ENCODE measurements around the gene PCDHB10. TPM values are rescaled to one million over a fixed set of nuclear protein-coding genes. Genes with fewer than 3 reads are reported as not detected.

The PCDHB10 gene
- 0.03 to 0.06 TPM in 2 of 5 replicates, not detected in the others for total RNA-seq (2022; extraction: Qiagen RNA extraction; ENCODE audit: low read depth)

GRCh38 chr5:141192110-141192725 is at the start of gene PCDHB10:
Gene PCDHB10, plus strand, starts transcription at chr5:141192353. Its CDS starts 200 bp downstream, at chr5:141192553.

GRCh38 chr5:141149812-141150211 is 42.3 kb upstream of the PCDHB10 start, which contains the start of gene PCDHB6:
Gene PCDHB6, plus strand, starts transcription at chr5:141150057. Its CDS starts 201 bp downstream, at chr5:141150258.

DNA sequence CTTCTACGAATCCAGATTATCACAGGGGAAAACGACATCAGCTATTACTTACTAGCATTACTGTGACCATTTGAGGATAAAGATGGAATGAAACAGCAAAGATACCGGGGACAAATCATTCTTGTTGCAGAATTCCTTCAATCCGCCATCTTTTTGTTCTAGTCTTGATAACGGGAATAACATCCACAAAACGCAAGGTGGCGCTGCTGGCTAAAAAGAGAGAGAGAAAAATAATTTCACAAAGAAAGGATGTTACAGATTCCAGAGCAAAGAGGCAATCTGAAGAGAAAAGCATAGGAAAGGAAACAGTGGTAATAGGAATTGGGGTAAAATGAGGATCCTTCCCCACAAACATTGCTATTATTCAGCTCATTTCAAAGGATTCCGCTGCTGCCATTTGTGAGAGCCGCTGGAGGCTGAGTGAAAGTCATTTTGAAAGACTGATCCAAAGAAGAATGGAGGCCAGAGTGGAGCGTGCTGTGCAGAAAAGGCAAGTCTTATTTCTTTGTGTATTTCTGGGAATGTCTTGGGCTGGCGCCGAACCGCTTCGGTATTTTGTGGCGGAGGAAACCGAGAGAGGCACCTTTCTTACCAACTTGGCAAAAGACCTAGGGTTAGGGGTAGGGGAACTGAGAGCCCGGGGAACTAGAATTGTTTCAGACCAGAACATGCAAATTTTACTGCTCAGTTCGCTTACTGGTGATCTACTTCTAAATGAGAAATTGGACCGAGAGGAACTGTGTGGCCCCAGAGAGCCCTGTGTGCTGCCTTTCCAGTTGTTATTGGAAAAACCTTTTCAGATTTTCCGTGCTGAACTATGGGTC is 19.6 kb upstream of the PCDHB10 start, which contains the start of gene PCDHB7:
Gene PCDHB7 (plus strand): TSS at position 264 of the 824 bp plus-strand sequence. CDS start 192 bp downstream, at position 456.

DNA sequence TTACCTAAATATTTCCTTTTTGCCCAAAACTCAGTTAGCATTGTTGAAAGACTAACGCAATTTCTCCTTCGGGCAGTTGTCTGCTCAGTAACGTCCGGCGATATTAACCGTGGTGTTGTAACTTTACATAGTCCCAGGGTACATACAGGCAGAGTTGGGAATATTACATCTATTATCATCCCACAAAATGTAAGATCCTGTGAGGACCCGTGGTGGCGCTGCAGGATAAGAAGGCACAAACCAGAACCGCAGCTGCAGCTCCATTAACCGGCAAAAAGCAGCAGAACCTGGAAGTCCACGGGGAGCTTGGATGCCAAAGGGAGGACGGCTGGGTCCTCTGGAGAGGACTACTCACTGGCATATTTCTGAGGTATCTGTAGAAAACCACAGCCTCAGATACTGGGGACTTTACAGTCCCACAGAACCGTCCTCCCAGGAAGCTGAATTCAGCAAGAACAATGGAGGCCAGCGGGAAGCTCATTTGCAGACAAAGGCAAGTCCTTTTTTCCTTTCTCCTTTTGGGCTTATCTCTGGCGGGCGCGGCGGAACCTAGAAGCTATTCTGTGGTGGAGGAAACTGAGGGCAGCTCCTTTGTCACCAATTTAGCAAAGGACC is 14.5 kb upstream of the PCDHB10 start, which contains the start of gene PCDHB8:
Gene PCDHB8 (plus strand): TSS at position 214 of the 615 bp plus-strand sequence. CDS start 245 bp downstream, at position 459.

GRCh38 chr5:141182248-141182647 is 9.9 kb upstream of the PCDHB10 start, which contains the start of gene PCDHB16:
Gene PCDHB16, plus strand, starts transcription at chr5:141182387. Its CDS starts 173 bp downstream, at chr5:141182560.

GRCh38 chr5:141186897-141187512 is 5.1 kb upstream of the PCDHB10 start, which contains the start of gene PCDHB9:
Gene PCDHB9, plus strand, starts transcription at chr5:141187161. Its CDS starts 158 bp downstream, at chr5:141187319.

GRCh38 chr5:141199359-141200235 is 7.4 kb downstream of the PCDHB10 start, which contains the start of gene PCDHB11:
Gene PCDHB11, plus strand, starts transcription at chr5:141199627. Its CDS starts 148 bp downstream, at chr5:141199775.

DNA sequence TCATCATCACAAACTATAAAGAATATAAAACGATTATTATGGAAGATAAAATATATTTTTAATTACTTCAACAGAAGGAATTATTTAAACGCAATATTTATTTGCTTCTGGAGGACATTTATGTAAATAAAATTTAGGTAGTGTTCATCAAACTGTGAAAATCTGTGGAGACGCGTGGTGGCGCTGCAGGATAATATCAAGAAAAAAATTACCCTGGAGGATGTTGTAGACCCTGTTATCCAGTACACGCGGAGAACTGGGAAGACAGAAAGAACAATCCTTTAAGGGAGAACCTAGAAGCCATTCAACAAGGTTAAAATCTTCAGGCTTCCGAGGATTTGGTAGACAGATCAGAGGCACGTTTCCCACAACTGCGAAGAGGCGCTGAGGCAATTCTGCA is 16.3 kb downstream of the PCDHB10 start, which contains the start of gene PCDHB12:
Gene PCDHB12 (plus strand): TSS at position 242 of the 400 bp plus-strand sequence. CDS start 189 bp downstream, outside the sequence.

GRCh38 chr5:141213656-141214339 is 21.6 kb downstream of the PCDHB10 start, which contains the start of gene PCDHB13:
Gene PCDHB13, plus strand, starts transcription at chr5:141213919. Its CDS starts 205 bp downstream, at chr5:141214124.

DNA sequence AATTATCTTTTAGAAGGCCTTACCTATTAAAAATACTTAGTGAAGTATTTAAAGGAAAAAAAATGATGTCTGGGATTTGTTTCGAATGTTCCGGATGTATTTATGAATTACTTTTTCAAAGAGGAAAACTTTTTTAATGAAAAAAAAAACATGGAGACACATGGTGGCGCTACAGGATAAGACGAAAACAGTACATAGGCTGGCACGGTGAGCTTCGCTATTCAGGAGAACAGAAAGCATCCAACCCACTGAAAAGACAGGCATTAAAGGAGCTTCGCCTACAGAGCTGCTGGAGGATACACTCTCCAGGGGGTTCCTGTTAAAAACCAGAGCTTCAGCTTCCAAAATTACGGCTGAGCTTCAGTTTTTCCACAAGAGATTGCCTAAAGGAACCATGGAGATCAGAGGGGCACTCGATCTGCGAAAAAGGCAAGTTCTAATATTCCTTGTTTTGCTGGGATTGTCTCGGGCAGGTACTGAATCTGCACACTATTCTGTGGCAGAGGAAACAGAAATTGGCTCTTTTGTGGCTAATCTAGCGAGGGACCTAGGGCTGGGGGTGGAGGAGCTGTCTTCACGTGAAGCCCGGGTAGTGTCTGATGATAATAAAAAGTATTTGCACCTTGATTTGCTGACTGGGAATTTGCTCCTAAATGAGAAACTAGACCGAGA is 31.1 kb downstream of the PCDHB10 start, which contains the start of gene PCDHB14:
Gene PCDHB14 (plus strand): TSS at position 232 of the 672 bp plus-strand sequence. CDS start 163 bp downstream, at position 395.

Other genes starting within 250 kb of the PCDHB10 start
- gene PCDHAC2, start 225.9 kb upstream of the PCDHB10 start, total RNA-seq (2022; extraction: Qiagen RNA extraction; ENCODE audit: low read depth), result 2.3 to 4.8 TPM (median 2.6 TPM) in 5 replicates
- not detected in 5 replicates for gene PCDHB1, start 141.0 kb upstream of the PCDHB10 start, total RNA-seq (2022; extraction: Qiagen RNA extraction; ENCODE audit: low read depth)
- gene PCDHB2, start 97.7 kb upstream of the PCDHB10 start, total RNA-seq (2022; extraction: Qiagen RNA extraction; ENCODE audit: low read depth), result 2.7 to 5.4 TPM (median 3.7 TPM) in 5 replicates
- gene PCDHB3, start 91.9 kb upstream of the PCDHB10 start, total RNA-seq (2022; extraction: Qiagen RNA extraction; ENCODE audit: low read depth), result 0.02 to 0.06 TPM (median 0.05 TPM) in 3 of 5 replicates, not detected in the others
- gene PCDHB4, start 70.5 kb upstream of the PCDHB10 start, total RNA-seq (2022; extraction: Qiagen RNA extraction; ENCODE audit: low read depth), result 0.03 to 0.09 TPM (median 0.06 TPM) in 4 of 5 replicates, not detected in the other
- 1.2 to 1.9 TPM (median 1.5 TPM) in 5 replicates for gene PCDHB5, start 57.1 kb upstream of the PCDHB10 start, total RNA-seq (2022; extraction: Qiagen RNA extraction; ENCODE audit: low read depth)
- 0.89 to 1.2 TPM (median 1.1 TPM) in 5 replicates for gene PCDHB6, start 42.3 kb upstream of the PCDHB10 start, total RNA-seq (2022; extraction: Qiagen RNA extraction; ENCODE audit: low read depth)
- 0.01 TPM in 1 of 5 replicates, not detected in the others for gene PCDHB7, start 19.7 kb upstream of the PCDHB10 start, total RNA-seq (2022; extraction: Qiagen RNA extraction; ENCODE audit: low read depth)
- 0.24 to 0.42 TPM (median 0.37 TPM) in 5 replicates for gene PCDHB8, start 14.6 kb upstream of the PCDHB10 start, total RNA-seq (2022; extraction: Qiagen RNA extraction; ENCODE audit: low read depth)
- 0.05 to 0.10 TPM (median 0.08 TPM) in 4 of 5 replicates, not detected in the other for gene PCDHB16, start 10.0 kb upstream of the PCDHB10 start, total RNA-seq (2022; extraction: Qiagen RNA extraction; ENCODE audit: low read depth)
- gene PCDHB9, start 5.2 kb upstream of the PCDHB10 start, total RNA-seq (2022; extraction: Qiagen RNA extraction; ENCODE audit: low read depth), result 0.01 to 0.03 TPM in 2 of 5 replicates, not detected in the others
- 0.06 to 0.14 TPM (median 0.09 TPM) in 5 replicates for gene PCDHB11, start 7.3 kb downstream of the PCDHB10 start, total RNA-seq (2022; extraction: Qiagen RNA extraction; ENCODE audit: low read depth)
- 0.07 TPM in 1 of 5 replicates, not detected in the others for gene PCDHB12, start 16.4 kb downstream of the PCDHB10 start, total RNA-seq (2022; extraction: Qiagen RNA extraction; ENCODE audit: low read depth)
- gene PCDHB13, start 21.6 kb downstream of the PCDHB10 start, total RNA-seq (2022; extraction: Qiagen RNA extraction; ENCODE audit: low read depth), result 0.02 to 0.08 TPM (median 0.07 TPM) in 5 replicates
- gene PCDHB14, start 31.0 kb downstream of the PCDHB10 start, total RNA-seq (2022; extraction: Qiagen RNA extraction; ENCODE audit: low read depth), result 0.06 to 0.13 TPM (median 0.09 TPM) in 5 replicates
- 0.05 to 0.07 TPM (median 0.06 TPM) in 4 of 5 replicates, not detected in the other for gene PCDHB15, start 53.0 kb downstream of the PCDHB10 start, total RNA-seq (2022; extraction: Qiagen RNA extraction; ENCODE audit: low read depth)
- not detected in 5 replicates for gene SLC25A2, start 111.7 kb downstream of the PCDHB10 start, total RNA-seq (2022; extraction: Qiagen RNA extraction; ENCODE audit: low read depth)
- gene TAF7, start 128.4 kb downstream of the PCDHB10 start, total RNA-seq (2022; extraction: Qiagen RNA extraction; ENCODE audit: low read depth), result 66.8 to 81.4 TPM (median 74.0 TPM) in 5 replicates
- 0.27 to 0.49 TPM (median 0.31 TPM) in 5 replicates for gene PCDHGA1, start 138.2 kb downstream of the PCDHB10 start, total RNA-seq (2022; extraction: Qiagen RNA extraction; ENCODE audit: low read depth)
- 0.44 to 0.73 TPM (median 0.59 TPM) in 5 replicates for gene PCDHGA2, start 146.4 kb downstream of the PCDHB10 start, total RNA-seq (2022; extraction: Qiagen RNA extraction; ENCODE audit: low read depth)
- gene PCDHGA3, start 151.5 kb downstream of the PCDHB10 start, total RNA-seq (2022; extraction: Qiagen RNA extraction; ENCODE audit: low read depth), result 0.05 to 0.09 TPM in 2 of 5 replicates, not detected in the others
- 1.0 to 2.1 TPM (median 1.9 TPM) in 5 replicates for gene PCDHGB1, start 157.7 kb downstream of the PCDHB10 start, total RNA-seq (2022; extraction: Qiagen RNA extraction; ENCODE audit: low read depth)
- 0.08 to 0.20 TPM (median 0.10 TPM) in 5 replicates for gene PCDHGA4, start 162.7 kb downstream of the PCDHB10 start, total RNA-seq (2022; extraction: Qiagen RNA extraction; ENCODE audit: low read depth)
- 0.07 to 0.19 TPM (median 0.17 TPM) in 5 replicates for gene PCDHGB2, start 167.6 kb downstream of the PCDHB10 start, total RNA-seq (2022; extraction: Qiagen RNA extraction; ENCODE audit: low read depth)
- 0.11 to 0.17 TPM (median 0.15 TPM) in 5 replicates for gene PCDHGA5, start 171.8 kb downstream of the PCDHB10 start, total RNA-seq (2022; extraction: Qiagen RNA extraction; ENCODE audit: low read depth)
- 0.15 to 0.35 TPM (median 0.20 TPM) in 5 replicates for gene PCDHGB3, start 177.9 kb downstream of the PCDHB10 start, total RNA-seq (2022; extraction: Qiagen RNA extraction; ENCODE audit: low read depth)
- 0.13 to 0.28 TPM (median 0.22 TPM) in 5 replicates for gene PCDHGA6, start 181.5 kb downstream of the PCDHB10 start, total RNA-seq (2022; extraction: Qiagen RNA extraction; ENCODE audit: low read depth)
- gene PCDHGA7, start 190.4 kb downstream of the PCDHB10 start, total RNA-seq (2022; extraction: Qiagen RNA extraction; ENCODE audit: low read depth), result 0.72 to 1.3 TPM (median 0.96 TPM) in 5 replicates
- gene PCDHGB4, start 195.3 kb downstream of the PCDHB10 start, total RNA-seq (2022; extraction: Qiagen RNA extraction; ENCODE audit: low read depth), result 0.66 to 1.0 TPM (median 0.73 TPM) in 5 replicates
- 0.02 TPM in 2 of 5 replicates, not detected in the others for gene PCDHGA8, start 200.3 kb downstream of the PCDHB10 start, total RNA-seq (2022; extraction: Qiagen RNA extraction; ENCODE audit: low read depth)
- 1.9 to 2.8 TPM (median 2.4 TPM) in 5 replicates for gene PCDHGB5, start 205.6 kb downstream of the PCDHB10 start, total RNA-seq (2022; extraction: Qiagen RNA extraction; ENCODE audit: low read depth)
- gene PCDHGA9, start 210.4 kb downstream of the PCDHB10 start, total RNA-seq (2022; extraction: Qiagen RNA extraction; ENCODE audit: low read depth), result 0.06 to 0.14 TPM (median 0.08 TPM) in 3 of 5 replicates, not detected in the others
- 0.06 to 0.12 TPM (median 0.09 TPM) in 4 of 5 replicates, not detected in the other for gene PCDHGB6, start 215.7 kb downstream of the PCDHB10 start, total RNA-seq (2022; extraction: Qiagen RNA extraction; ENCODE audit: low read depth)
- 0.01 TPM in 1 of 5 replicates, not detected in the others for gene PCDHGA10, start 220.6 kb downstream of the PCDHB10 start, total RNA-seq (2022; extraction: Qiagen RNA extraction; ENCODE audit: low read depth)
- gene PCDHGB7, start 225.3 kb downstream of the PCDHB10 start, total RNA-seq (2022; extraction: Qiagen RNA extraction; ENCODE audit: low read depth), result 0.03 to 0.16 TPM (median 0.07 TPM) in 5 replicates
- 0.02 TPM in 1 of 5 replicates, not detected in the others for gene PCDHGA11, start 228.7 kb downstream of the PCDHB10 start, total RNA-seq (2022; extraction: Qiagen RNA extraction; ENCODE audit: low read depth)
- 0.02 TPM in 1 of 5 replicates, not detected in the others for gene PCDHGA12, start 238.2 kb downstream of the PCDHB10 start, total RNA-seq (2022; extraction: Qiagen RNA extraction; ENCODE audit: low read depth)